GM19043 (cell line): ENCODE data around the gene HOOK1.

Source experiments
- ATAC-seq: cut with Tn5 transposase; IDR thresholded peaks from one replicate; pipeline ENCODE4 v1.9.1; 2021; ENCODE audit warnings: low read depth; ENCODE audit not compliant: unreplicated experiment

Gene HOOK1

GRCh38 chr1:59814901-59815825, at the start of gene HOOK1:
HOOK1 (plus strand) TSS chr1:59814949; CDS start chr1:59815118, 169 bp downstream.
- ATAC-seq, result peak; percentile 15

GRCh38 chr1:59765011-59765730, 49.6 kb upstream of the HOOK1 start:
- no peak for ATAC-seq

- ATAC-seq, result no peak
These were observed 48.4 kb upstream of the HOOK1 start for GRCh38 chr1:59766227-59766855.

- ATAC-seq, result no peak
These were observed 47.6 kb upstream of the HOOK1 start for GRCh38 chr1:59767119-59767518.

GRCh38 chr1:59768792-59769735, 45.7 kb upstream of the HOOK1 start:
- no peak for ATAC-seq

DNA sequence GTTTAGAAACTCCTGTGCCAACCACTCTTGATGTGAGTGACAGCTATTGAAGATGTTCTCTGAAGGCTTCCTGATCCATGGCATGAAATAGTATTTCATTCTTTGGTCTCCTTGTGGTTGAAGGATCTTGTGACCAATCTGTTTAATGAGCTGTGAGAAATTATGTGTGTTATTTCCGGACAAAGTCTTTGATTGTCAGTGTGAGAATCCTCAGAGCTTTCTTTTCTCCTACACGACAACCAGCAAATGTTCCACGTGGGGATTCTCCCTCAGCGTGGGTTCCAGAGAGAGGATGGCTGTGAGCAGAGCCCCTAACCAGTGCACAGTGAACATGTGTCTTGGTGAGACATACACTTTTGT, 45.0 kb upstream of the HOOK1 start:
- ATAC-seq, result no peak

DNA sequence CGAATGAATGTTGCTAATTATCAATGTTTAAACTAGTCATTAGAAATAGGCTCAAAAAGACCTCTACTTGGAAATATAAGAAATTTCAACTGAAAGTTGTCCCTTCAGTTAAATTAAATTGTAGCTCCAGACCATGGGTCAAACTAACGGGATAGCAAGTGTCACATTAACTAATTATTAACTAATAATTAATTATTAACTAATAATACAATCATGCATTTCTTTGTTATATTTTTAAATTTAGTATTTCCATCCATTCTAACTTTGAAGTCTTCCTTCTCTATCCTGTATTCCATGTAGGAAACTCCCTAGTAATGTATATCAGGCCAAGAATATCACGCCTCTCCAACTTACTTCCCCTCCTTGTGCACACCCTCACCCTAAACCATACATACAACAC, 43.4 kb upstream of the HOOK1 start:
- no peak for ATAC-seq

- no peak for ATAC-seq
These were observed 39.3 kb upstream of the HOOK1 start for GRCh38 chr1:59775480-59775879.

DNA sequence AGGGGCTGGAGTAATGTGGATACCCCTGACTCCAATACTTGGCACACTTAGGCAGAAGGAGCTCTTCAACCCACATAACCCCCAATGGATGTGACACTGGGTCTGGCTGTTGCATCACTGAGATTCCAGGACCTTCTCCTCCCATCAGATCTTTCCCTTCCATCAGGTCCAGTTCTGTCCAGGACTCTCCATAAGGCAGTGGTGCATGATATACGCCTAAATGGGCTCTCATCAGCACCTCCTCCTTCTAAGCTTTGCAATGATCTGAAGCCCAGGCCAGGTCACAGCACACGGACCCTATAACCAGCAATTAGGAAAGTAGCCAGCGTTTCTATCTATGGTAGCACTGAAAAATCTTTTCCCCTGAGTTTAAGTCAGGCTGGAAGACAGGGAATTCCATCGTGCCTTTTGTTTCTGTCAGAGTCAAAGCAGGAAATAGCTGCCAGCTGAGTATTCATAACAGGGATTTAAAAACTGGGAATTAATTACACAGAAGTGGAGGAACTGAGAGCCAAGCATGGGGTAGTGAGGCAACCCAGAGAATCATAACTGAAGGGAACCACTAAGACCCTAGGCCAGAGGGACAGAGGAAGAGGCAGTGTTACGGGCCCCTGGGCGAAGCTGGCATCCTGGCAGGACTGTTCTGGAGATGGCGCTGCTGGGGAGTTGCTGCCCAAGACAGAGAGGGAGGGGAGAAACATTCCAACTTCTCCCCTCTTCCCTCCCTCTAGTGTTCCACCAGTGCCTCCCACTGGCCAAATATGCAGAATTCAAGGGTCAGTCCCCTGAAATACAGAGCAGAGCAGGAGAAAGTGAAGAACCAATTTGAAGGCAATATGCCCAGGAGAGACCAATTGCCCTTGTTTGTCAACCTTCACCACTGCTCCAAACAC, 37.5 kb upstream of the HOOK1 start:
- ATAC-seq, result no peak

DNA sequence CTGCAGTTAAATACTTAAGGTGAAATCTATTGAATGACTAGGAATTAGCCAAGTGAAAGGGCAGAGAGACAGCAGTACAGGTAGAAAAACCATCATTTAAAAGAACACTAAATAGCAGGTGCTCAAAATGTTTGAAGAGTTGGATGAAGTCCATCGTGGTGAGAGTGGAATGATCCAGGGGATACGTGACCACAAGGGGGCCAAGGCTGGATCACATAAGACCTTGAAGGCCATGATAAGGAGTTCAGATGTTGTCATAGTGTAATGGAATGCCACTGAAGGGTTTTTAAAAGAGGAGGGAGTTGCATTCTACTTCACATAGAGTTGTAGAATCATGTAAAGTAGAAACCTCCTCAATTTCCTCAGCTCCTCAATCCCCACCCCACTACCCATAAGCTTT, 34.8 kb upstream of the HOOK1 start:
- ATAC-seq, result no peak

GRCh38 chr1:59788825-59789224, 25.9 kb upstream of the HOOK1 start:
- no peak for ATAC-seq

- no peak for ATAC-seq
These were observed 16.1 kb upstream of the HOOK1 start for GRCh38 chr1:59798600-59798999.

DNA sequence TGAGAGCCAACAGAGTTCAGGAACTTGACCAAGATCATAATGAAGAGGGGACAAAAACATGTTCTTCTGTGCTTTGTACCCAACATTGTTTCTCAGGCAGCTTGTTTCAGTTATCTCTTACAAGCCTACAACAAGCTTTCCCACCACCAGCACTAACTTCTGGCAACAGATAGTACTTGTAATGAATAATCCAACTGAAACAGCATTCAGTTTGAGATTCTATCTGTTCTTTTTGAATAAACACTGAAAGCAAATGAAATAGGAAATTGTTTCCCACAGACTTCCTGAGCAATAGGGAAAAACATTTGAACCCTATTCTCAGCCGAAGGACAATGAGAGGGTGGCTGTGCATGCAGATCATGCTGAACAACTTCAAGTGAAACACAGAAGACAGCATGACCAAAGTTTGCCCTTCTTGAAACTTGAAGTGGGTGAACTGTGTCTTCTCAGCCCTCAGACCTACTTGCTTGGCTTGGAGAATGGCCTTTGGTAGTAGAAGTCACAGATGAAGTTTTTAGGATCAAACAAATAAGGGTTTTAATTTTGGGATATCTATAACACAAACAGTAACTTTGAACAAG, 11.2 kb upstream of the HOOK1 start:
- peak; percentile 66 for ATAC-seq

GRCh38 chr1:59804301-59804700, 10.4 kb upstream of the HOOK1 start:
- no peak for ATAC-seq

DNA sequence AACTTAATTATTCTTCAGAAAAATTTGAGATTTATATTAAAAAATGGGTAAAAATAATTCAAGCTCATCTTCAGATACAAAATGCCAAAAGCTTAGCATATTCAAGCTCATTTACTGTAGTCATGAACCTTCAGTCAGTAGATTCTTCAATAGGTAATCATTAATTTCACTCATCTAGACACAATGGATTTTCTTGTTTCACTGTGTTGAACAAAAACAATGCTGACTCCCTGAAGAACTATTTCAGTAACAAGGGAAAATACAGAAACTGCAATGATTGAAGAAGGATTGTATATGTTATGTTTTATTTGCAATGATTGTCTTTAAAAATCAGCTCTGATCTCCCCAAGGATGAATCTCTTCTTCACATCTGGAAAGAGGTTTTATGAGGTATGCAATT, 9.2 kb upstream of the HOOK1 start:
- ATAC-seq, result no peak

DNA sequence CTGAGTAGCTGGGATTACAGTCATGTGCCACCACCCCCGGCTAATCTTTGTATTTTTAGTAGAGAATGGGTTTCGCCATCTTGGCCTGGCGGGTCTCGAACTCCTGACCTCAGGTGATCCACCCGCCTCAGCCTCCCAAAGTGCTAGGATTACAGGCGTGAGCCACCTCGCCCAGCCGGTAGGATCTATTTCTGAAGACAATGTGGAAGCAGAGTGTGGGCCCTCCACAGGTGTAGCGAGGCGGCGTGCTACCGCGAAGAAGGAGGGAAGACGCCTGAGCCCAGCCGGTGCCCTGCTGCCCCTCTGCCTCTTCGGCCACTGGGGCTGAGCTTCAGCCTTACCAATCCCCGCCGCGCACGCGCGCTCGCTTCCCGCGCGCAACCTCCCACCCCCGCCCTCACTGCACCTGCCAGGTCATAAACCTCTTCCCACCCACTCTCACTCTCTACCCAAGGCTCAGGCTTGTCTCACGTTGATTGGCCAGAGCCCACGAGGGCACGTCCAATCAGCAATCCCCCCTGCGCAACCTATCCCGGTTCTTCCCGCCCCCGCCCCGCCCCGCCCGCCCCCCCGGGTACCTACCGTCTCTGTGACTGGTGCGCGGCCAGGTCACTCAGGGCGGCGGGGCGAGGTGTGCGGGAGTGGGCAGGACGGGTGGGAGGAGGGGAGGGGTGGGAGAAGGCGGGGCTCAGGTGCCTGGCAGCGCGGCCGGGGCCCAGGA, 409 bp upstream of the HOOK1 start:
- ATAC-seq, result peak; percentile 99

GRCh38 chr1:59815892-59816291, 1.1 kb downstream of the HOOK1 start:
- no peak for ATAC-seq

- no peak for ATAC-seq
These were observed 1.6 kb downstream of the HOOK1 start for GRCh38 chr1:59816318-59816878.
